CD4-positive, alpha-beta T cell treated with Interleukin-1 beta for 1 hour (primary cell): ENCODE results near the gene FBXO11.
"Not testable (repeated sequence)": the region's sequence is repeated elsewhere in the genome, so short reads cannot be mapped to it uniquely, and the experiment has no call there.

Source experiments
- DNase-seq, 2 donors: peaks; one replicate each; pipeline ENCODE4 v3.0.0-alpha.2; 2020 to 2022

FBXO11 gene

DNA sequence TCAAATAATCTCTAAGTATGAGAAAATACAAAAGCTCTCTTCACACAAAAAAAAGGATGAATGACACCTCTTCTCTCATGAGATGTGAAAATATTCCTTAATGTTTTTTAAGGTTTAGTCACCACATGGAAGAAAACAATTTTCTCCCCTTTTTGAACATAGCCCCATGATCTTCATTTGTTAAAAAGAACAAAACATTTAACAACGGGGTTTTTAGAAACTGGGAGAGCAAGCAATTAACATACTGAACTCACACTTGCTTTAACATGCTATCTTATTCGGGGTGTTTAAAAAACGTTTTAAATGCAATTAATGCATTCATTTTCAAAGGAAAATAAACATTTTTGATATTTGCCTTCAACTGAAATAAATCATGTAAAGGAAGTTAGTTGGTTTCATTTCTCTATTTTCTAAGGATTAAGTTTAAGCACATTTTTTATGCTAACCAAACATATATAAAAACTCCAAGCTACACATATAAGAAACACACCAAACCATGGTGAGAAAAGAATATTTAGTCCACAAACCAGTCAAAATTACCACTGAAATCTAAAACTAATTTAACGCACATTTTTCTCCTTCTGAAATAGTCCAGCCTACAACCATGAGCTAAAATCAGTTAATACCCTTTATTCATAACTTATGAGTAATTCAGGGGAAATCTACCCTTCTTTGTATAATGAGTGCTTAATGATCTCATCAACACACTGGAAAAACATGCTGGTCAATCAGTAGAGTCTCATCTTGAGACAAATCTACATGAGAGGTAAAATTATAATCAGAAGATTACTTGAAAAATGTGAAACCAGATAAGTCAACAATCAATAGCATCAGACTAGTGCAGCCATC is 8.2 kb downstream of the FBXO11 start:
- no peak for DNase-seq

DNA sequence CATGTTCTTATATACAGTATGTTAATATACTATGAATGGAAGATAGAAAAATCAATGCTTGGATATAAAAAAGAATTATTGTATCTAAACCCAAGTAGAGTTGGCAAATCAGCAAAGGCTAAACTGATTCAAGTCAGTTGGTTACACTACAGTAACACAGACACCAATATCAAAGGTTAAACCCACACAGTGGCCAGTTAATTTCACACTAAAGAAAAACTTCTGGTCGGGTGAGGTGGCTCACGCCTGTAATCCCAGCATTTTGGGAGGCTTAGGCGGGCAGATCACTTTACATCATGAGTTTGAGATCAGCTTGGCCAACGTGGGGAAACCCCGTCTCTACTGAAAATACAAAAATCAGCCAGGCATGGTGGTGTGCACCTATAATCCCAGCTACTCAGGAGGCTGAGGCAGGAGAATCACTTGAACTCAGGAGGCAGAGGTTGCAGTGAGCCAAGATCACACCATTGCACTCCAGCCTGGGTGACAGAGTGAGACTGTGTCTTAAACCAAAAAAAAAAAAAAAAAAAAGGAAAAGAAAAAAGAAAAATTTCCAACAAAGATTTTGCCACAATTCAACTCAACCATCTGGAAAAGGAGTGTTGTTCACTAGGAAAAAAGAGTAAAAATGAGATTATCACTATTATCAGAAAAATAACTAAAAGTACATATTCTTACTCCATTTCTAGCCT is 9.0 kb downstream of the FBXO11 start:
- DNase-seq, result not testable (repeated sequence)

- DNase-seq, result no peak
Measured at GRCh38 chr2:47896450-47896968, 9.8 kb downstream of the FBXO11 start.

DNA sequence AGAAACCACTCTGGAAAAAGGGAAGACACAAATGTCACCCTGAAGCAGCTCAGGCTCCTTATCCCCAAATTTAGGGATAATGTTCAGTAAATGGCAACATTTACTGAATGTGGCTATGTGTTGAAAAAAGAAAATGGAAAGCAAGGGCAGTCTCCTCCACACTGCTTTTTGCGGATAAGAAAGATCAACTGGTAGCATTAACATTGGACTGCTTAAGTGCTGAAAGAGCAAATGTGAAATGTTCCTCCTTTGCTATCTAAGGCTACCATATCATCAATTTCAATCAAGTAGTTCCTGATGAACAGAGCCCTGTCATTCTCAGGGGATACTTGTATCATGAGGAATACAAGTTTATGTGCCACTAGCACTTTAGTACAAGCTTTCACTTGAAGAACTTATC is 12.5 kb downstream of the FBXO11 start:
- no peak for DNase-seq

DNA sequence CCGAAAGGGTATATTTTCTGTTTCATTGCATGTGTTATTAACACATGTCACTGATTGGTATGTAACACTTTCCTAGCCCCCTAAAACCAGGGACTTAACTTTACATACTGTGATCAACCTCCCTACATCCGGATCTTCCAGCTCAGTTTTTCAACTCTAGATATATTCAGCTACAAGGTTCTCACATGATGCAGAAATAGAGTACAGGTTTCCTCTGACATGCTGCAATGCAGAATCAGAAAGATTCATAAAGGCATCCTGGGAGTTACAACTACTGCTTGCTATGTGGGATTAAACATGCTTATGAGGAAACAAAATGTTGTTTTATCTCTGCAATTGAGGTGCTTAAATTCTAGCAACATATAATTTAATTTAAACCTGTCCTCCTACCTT is 14.0 kb downstream of the FBXO11 start:
- DNase-seq, result no peak

DNA sequence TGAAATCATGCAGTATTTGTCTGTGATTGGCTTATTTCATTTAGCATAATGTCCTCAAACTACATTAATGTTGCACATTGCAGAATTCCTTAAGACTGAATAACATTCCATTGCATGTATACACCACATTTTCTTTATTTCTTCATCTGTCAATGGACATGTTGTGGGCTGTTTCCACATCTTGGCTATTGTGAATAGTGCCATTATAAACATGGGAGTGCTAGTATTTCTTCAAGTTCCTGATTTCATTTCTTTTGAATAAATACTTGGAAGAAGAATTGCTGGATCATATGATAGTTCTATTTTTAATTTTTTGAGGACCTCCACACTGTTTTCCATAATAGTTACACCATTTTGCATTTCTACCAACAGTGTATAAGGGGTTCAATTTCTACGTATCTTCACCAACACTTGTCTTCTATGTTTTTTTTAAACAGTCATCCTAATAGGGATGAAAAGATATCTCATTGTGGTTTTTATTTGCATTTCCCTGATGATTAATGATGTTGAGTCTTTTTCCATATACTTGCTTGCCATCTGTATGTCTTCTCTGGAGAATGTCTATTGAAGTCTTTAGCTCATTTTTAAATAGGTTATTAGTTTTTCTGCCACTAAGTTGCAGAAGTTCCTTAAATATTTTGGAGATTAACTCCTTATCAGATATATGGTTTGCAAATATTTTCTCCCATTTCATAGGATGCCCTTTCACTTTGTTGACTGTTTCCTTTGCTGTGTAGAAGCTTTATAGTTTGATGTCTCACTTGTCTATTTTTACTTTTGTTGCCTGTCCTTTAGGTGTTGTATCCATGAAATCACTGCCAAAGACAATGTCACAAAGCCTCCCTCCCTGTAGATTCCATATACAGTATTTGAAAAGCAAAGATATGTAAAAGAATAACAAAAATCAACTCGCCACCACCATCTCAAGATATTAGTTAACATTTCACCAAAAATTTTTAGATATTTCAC is 14.6 kb downstream of the FBXO11 start:
- no peak for DNase-seq

- DNase-seq, result no peak
Measured at GRCh38 chr2:47890711-47891368, 15.5 kb downstream of the FBXO11 start.

DNA sequence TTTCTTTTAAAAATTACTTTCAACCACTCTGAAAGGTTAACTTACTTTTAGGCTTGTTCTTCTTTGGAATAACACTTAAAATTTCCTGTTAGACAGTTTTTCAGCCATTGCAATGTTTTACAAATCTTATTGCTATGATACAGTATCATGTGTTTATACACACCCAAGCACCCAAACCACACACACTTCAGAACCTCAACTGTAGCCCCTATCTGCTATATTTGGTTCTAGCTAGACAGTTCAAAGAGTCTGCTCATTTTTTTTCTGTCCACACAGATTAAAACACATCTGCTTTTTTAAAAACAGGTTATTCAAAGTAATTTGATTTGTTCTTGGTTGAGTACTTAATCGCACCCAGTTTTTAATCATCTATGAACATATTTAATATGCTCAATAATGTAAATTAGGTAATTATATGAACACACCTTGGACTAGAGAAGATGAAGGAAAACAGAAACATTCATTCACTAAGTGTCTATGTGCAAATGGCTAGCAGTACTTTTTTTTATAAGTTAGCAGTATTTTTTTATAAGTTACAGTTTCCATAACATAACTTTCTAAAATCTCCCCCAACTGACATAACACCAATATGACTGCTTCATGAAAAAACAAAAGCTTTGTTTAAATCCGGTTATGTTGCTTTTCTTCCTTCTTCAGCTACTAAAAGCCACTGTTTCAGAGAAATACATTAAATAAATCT is 17.6 kb downstream of the FBXO11 start:
- peak; percentile 54 to 71 for DNase-seq

DNA sequence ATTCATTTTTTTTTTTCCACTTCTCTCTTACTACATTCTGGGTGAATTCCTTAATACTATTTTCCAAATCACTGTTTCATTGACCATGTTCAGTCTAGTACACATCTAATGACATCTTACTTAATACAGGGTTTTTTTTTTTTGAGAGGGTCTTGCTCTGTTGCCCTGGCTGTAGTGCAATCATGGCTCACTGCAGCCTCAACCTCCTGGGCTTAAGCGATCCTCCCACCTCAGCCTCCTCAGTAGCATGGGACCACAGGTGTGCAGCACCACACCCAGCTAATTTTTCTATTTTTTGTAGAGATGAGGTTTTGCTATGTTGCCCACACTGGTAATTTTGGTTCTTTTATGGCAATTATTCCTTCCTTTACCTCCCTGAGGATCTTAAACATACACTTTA is 29.4 kb downstream of the FBXO11 start:
- no peak for DNase-seq

- no peak for DNase-seq
Measured at GRCh38 chr2:47872941-47873340, 33.4 kb downstream of the FBXO11 start.

- no peak for DNase-seq
Measured at GRCh38 chr2:47870641-47871540, 35.4 kb downstream of the FBXO11 start.

DNA sequence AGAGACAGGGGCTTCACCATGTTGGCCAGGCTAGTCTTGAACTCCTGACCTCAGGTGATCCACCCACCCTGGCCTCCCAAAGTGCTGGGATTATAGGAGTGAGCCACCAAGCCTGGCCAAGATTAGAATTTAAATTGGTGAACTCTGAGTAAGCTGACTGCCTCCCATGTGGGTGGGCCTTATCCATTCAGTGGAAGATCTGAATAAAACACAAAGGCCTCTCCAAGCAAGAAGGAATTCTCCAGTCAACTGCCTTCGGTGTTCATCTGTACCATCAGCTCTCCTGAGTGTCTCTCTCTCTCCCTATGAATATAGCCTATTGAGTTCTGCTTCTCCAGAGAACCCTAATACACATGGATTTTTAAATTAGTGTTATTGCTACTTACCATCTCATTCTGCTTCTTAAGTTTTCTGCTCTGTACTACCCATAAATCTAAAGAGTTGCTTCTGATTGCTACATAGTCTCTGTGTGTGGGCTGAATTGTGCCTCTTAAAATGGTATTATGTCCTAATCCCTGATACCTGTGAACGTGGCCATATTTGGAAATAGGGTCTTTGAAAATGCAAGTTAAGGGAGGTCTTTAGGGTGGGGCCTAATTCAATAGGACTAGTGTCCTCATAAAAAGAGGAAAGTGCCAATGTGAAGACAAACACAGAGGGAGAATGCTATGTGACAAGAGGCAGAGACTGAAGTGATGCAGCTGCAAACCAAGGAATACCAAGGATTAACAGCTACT is 36.3 kb downstream of the FBXO11 start:
- DNase-seq, result no peak

GRCh38 chr2:47868611-47869352 is 37.5 kb downstream of the FBXO11 start:
- no peak for DNase-seq

GRCh38 chr2:47867205-47867604 is 39.1 kb downstream of the FBXO11 start:
- DNase-seq, result no peak

DNA sequence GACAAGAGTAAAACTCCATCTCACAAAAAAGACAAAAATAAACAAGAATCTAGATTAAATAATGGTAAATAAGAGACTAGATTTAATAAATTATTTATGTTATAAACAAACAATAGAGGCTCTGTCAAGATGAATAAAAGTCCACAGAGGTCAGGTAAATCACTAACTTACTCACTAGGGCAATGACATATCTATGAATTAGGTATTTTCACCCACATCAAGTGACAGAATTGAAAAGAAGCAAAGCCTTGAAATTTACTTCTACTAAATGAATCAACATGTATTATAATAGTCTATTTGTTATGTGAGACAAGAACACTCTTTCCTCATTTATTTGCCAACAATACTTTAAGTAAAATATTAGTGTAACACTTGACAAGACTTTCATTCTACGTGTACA is 41.7 kb downstream of the FBXO11 start:
- DNase-seq, result no peak

GRCh38 chr2:47862949-47863348 is 43.3 kb downstream of the FBXO11 start:
- DNase-seq, result no peak

- DNase-seq, result not testable (repeated sequence)
Measured at GRCh38 chr2:47853067-47853777, 53.1 kb downstream of the FBXO11 start.

DNA sequence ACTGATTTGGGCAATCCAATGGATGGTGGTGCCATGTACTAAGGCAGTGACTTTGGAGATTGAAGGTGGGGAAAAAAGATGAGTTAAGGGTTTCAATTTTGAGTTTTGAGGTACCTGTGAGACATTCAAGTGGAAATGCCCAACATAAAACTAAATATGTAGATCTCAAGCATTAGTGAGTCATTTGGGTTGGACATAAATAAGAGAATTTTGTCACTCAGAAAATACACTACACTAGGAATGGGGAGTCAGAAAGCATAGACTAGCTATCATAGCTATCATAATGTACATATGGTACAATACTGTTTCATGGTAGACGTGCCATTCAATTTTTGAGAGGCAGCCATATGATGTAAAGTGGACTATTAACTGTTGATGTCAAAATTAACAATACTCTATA is 56.1 kb downstream of the FBXO11 start:
- no peak for DNase-seq
